ENCODE results near the gene ZNF398. TPM values are rescaled to one million over a fixed set of nuclear protein-coding genes. Genes with fewer than 3 reads are reported as not detected.

ZNF398 gene
- total RNA-seq, 1 experiment from 2014 or later = 12.0 TPM

Small RNAs within 50 kb of the gene (small RNA-seq; reads per million reads assigned to genes)
- gene AC004890.1 (0 reads per million in 2 experiments), gene RN7SL521P (0 to 4.3 reads per million in 2 experiments)

Other genes with a start within 250 kb of the ZNF398 start
- gene PDIA4, start 118.9 kb upstream of the ZNF398 start, total RNA-seq (2014; rRNA removed; shearing (Covaris generic)) = 384 and 385 TPM in 2 replicates
- 4.6 and 4.9 TPM in 2 replicates for gene ZNF786, start 56.7 kb upstream of the ZNF398 start, total RNA-seq (2014; rRNA removed; shearing (Covaris generic))
- gene ZNF425, start 21.1 kb upstream of the ZNF398 start, total RNA-seq (2014; rRNA removed; shearing (Covaris generic)) = 1.5 and 1.7 TPM in 2 replicates
- gene ZNF282, start 48.1 kb downstream of the ZNF398 start, total RNA-seq (2014; rRNA removed; shearing (Covaris generic)) = 22.9 and 24.8 TPM in 2 replicates
- 6.5 and 6.8 TPM in 2 replicates for gene ZNF212, start 92.2 kb downstream of the ZNF398 start, total RNA-seq (2014; rRNA removed; shearing (Covaris generic))
- gene ZNF783, start 114.7 kb downstream of the ZNF398 start, total RNA-seq (2014; rRNA removed; shearing (Covaris generic)) = 4.4 and 4.8 TPM in 2 replicates

Measured in SK-MEL-5 (cell line).